ENCODE measurements around the gene BEST1. TPM values are rescaled to one million over a fixed set of nuclear protein-coding genes. Genes with fewer than 3 reads are reported as not detected.

Gene BEST1
- total and polyA plus RNA-seq, 2 of the 13 experiments (the other 11 are each of a cell fraction or from before 2014, with no cell fraction given) = 0.09 to 0.65 TPM

- TF ChIP-seq, protein P1, sequence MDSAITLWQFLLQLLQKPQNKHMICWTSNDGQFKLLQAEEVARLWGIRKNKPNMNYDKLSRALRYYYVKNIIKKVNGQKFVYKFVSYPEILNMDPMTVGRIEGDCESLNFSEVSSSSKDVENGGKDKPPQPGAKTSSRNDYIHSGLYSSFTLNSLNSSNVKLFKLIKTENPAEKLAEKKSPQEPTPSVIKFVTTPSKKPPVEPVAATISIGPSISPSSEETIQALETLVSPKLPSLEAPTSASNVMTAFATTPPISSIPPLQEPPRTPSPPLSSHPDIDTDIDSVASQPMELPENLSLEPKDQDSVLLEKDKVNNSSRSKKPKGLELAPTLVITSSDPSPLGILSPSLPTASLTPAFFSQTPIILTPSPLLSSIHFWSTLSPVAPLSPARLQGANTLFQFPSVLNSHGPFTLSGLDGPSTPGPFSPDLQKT (CRISPR knock-in tag; IDR thresholded peaks at IDR 0.05; ENCODE audit: borderline replicate concordance) = no peak
- TF ChIP-seq ZNF441 (CRISPR knock-in tag; IDR thresholded peaks at IDR 0.05; ENCODE audit: borderline replicate concordance) = peak; percentile 16; the same call in 1 of the 2 replicates
- peak; percentile 77 for TF ChIP-seq ZNF501 (CRISPR knock-in tag; IDR thresholded peaks at IDR 0.05)
- peak; percentile 74; the same call in 1 of the 2 replicates for TF ChIP-seq ARHGAP35 (CRISPR knock-in tag; IDR thresholded peaks at IDR 0.05; ENCODE audit: borderline replicate concordance)
- TF ChIP-seq KMT2B (CRISPR knock-in tag; IDR thresholded peaks at IDR 0.05) = no peak
- TF ChIP-seq, protein P2, sequence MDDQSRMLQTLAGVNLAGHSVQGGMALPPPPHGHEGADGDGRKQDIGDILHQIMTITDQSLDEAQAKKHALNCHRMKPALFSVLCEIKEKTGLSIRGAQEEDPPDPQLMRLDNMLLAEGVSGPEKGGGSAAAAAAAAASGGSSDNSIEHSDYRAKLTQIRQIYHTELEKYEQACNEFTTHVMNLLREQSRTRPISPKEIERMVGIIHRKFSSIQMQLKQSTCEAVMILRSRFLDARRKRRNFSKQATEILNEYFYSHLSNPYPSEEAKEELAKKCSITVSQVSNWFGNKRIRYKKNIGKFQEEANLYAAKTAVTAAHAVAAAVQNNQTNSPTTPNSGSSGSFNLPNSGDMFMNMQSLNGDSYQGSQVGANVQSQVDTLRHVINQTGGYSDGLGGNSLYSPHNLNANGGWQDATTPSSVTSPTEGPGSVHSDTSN (CRISPR knock-in tag; IDR thresholded peaks at IDR 0.05; ENCODE audit: borderline replicate concordance) = no peak
- TF ChIP-seq ZFP36L1 (CRISPR knock-in tag; IDR thresholded peaks at IDR 0.05) = no peak
- peak; percentile 98 for TF ChIP-seq ZNF687 (CRISPR knock-in tag; IDR thresholded peaks at IDR 0.05)
- TF ChIP-seq, protein P3, sequence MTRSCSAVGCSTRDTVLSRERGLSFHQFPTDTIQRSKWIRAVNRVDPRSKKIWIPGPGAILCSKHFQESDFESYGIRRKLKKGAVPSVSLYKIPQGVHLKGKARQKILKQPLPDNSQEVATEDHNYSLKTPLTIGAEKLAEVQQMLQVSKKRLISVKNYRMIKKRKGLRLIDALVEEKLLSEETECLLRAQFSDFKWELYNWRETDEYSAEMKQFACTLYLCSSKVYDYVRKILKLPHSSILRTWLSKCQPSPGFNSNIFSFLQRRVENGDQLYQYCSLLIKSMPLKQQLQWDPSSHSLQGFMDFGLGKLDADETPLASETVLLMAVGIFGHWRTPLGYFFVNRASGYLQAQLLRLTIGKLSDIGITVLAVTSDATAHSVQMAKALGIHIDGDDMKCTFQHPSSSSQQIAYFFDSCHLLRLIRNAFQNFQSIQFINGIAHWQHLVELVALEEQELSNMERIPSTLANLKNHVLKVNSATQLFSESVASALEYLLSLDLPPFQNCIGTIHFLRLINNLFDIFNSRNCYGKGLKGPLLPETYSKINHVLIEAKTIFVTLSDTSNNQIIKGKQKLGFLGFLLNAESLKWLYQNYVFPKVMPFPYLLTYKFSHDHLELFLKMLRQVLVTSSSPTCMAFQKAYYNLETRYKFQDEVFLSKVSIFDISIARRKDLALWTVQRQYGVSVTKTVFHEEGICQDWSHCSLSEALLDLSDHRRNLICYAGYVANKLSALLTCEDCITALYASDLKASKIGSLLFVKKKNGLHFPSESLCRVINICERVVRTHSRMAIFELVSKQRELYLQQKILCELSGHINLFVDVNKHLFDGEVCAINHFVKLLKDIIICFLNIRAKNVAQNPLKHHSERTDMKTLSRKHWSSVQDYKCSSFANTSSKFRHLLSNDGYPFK (CRISPR knock-in tag; IDR thresholded peaks at IDR 0.05; ENCODE audit: borderline replicate concordance) = peak; percentile 57; the same call in 1 of the 2 replicates
- TF ChIP-seq JUND (CRISPR knock-in tag; IDR thresholded peaks at IDR 0.05) = peak; percentile 7; the same call in 1 of the 2 replicates
- TF ChIP-seq ZNF282 (IDR thresholded peaks at IDR 0.05; ENCODE audit: partially characterized antibody) = no peak
- TF ChIP-seq MTA1 (CRISPR knock-in tag; IDR thresholded peaks at IDR 0.05; ENCODE audit: borderline replicate concordance) = peak; percentile 95
- peak; percentile 97 for TF ChIP-seq ZC3H4 (CRISPR knock-in tag; IDR thresholded peaks at IDR 0.05; ENCODE audit: borderline replicate concordance)
- 0 out of 2 replicates have a peak, but pooled peaks have one; percentile 21 for TF ChIP-seq ZNF414 (CRISPR knock-in tag; IDR thresholded peaks at IDR 0.05)
These were observed 23.5 kb downstream of the BEST1 start (continued) for GRCh38 chr11:61973476-61974162.
